Measurements from ENCODE around the gene F2R. TPM values are rescaled to one million over a fixed set of nuclear protein-coding genes. Genes with fewer than 3 reads are reported as not detected.

Gene F2R
- total and polyA plus RNA-seq, 7 donors, result 1.1 to 3.5 (median 2.0) TPM

DNA sequence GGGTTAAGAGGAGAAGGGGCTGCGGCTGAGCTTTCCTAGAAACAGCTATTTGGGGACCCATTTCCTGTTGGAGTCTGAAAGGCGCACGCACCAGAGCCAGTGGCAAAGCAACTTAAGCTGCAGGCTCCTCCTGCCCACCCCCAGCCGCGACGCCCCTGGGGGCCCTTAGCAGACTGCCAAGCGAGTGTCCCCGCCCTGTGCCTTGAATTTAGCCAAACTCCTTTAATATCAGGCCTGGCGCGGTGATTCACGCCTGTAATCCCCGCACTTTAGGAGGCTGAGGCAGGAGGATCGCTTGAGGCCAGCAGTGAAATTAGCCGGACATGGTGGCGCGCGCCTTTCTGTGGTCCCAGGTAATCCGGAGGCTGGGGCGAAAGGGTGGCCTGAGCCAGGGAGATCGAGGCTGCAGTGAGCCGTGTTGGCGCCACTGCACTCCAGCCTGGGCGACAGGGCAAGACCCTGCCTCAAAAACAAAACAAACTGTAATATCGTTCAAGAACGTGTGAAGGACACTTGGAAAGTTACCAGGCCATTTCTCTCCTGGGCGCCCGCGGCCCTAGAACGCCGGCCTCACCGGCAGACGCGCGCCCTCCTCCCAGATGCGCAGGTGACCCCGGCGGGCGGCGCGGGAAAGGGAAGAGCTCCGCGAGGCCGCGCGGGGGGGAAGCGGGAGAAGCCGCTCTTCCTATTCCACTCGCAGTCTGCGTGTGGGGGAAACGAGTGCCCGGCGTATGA, 1.0 kb upstream of the F2R start:
- no peaks in the 10 kb centered on the region for H3K4me1 ChIP-seq
- DNase-seq (peak in 1 of 2 donors; percentile 35), ATAC-seq (no peak)
- peaks cover 0 to 48% (median 4%) of the 10 kb centered on the region in 3 donors for H3K27me3 ChIP-seq (ENCODE audit: insufficient read depth in 3 of 3, low read length in 2 of 3)
- peak overlapping the region; percentile 72 for H3K4me3 ChIP-seq
- H3K36me3 ChIP-seq (ENCODE audit: insufficient read depth in 1 of 2, low read depth in 1 of 2), result no peaks in the 10 kb centered on the region
- WGBS, 3 donors, result 16 to 23% (median 17%) methylated on average over 50 to 52 of the region's 52 CpGs
- TF ChIP-seq, protein P1, sequence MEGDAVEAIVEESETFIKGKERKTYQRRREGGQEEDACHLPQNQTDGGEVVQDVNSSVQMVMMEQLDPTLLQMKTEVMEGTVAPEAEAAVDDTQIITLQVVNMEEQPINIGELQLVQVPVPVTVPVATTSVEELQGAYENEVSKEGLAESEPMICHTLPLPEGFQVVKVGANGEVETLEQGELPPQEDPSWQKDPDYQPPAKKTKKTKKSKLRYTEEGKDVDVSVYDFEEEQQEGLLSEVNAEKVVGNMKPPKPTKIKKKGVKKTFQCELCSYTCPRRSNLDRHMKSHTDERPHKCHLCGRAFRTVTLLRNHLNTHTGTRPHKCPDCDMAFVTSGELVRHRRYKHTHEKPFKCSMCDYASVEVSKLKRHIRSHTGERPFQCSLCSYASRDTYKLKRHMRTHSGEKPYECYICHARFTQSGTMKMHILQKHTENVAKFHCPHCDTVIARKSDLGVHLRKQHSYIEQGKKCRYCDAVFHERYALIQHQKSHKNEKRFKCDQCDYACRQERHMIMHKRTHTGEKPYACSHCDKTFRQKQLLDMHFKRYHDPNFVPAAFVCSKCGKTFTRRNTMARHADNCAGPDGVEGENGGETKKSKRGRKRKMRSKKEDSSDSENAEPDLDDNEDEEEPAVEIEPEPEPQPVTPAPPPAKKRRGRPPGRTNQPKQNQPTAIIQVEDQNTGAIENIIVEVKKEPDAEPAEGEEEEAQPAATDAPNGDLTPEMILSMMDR (IDR thresholded peaks at IDR 0.05), result no peak
- H3K27ac ChIP-seq, result no peak overlapping the region
- no peaks in the 10 kb centered on the region for H3K9me3 ChIP-seq
- intact Hi-C loops (cut with DNase I), result no loop called here

DNA sequence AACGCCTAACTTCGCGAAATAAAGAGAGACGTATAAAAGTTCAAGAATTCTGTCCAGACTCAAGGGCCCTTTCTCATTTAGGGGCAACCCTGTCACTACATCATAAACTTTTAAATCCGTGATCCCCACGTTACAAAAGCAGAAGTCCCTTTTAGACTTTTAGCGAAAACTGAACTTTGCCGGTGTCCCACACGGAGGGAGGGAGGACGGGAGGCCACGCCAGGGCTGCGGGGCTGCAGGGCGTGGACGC, 515 bp upstream of the F2R start:
- no peaks in the 10 kb centered on the region for H3K4me1 ChIP-seq
- DNase-seq, result no peak
- H3K27ac ChIP-seq, result peak overlapping the region; percentile 16
- TF ChIP-seq, protein P1 (IDR thresholded peaks at IDR 0.05), result no peak
- no peaks in the 10 kb centered on the region for H3K36me3 ChIP-seq (ENCODE audit: insufficient read depth in 1 of 2, low read depth in 1 of 2)
- no peak for ATAC-seq
- WGBS, 3 donors, result 0 to 1% (median 1%) methylated on average over 14 of the region's 14 CpGs
- H3K27me3 ChIP-seq (ENCODE audit: insufficient read depth in 3 of 3, low read length in 2 of 3), result peaks cover 0 to 48% (median 4%) of the 10 kb centered on the region in 3 donors
- intact Hi-C loops (cut with DNase I), result no loop called here
- no peaks in the 10 kb centered on the region for H3K9me3 ChIP-seq
- H3K4me3 ChIP-seq, result peak overlapping the region; percentile 72

DNA sequence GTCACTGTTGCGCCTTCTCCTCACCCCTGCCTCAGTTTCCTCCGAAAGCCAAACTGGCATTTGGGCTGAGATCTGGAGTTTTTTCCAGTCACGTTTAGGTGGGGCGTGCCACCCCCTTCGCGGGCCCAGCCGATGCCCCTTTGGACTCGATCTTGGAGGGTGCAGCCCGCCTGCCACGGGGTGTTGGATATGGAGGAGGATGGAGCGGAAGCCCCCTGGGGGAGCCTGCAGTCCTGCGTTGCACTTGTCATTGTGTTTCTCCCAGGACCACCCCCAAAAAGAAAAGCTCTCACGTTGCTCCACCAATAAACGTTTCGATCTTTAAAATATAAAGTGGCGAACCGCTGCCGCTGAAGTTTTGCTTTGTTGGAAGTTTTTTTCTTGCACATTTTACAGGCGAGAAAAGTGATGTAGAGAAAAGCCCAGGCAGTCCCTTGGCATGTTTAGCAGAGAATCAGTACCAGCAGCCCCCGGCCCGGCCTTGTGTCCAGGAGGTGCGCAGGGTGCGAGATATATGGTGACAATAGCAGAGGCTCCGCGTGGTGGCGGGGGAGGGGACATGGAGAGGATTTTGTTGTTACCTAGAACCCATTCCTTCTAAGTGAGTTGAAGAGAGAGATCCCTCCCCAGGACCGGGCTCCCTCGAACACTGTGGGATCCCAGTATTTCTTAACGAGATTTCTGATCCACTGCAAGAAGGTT, 681 bp downstream of the F2R start:
- no peaks in the 10 kb centered on the region for H3K9me3 ChIP-seq
- no peak overlapping the region for H3K27ac ChIP-seq
- ATAC-seq (no peak), DNase-seq (no peak)
- no peaks in the 10 kb centered on the region for H3K36me3 ChIP-seq (ENCODE audit: insufficient read depth in 1 of 2, low read depth in 1 of 2)
- peak overlapping the region; percentile 72 for H3K4me3 ChIP-seq
- H3K4me1 ChIP-seq, result no peaks in the 10 kb centered on the region
- WGBS, 3 donors, result 5 to 7% (median 6%) methylated on average over 29 of the region's 29 CpGs
- TF ChIP-seq, protein P1 (IDR thresholded peaks at IDR 0.05), result no peak
- intact Hi-C loops (cut with DNase I), result no loop called here
- peaks cover 0 to 48% (median 4%) of the 10 kb centered on the region in 3 donors for H3K27me3 ChIP-seq (ENCODE audit: insufficient read depth in 3 of 3, low read length in 2 of 3)

DNA sequence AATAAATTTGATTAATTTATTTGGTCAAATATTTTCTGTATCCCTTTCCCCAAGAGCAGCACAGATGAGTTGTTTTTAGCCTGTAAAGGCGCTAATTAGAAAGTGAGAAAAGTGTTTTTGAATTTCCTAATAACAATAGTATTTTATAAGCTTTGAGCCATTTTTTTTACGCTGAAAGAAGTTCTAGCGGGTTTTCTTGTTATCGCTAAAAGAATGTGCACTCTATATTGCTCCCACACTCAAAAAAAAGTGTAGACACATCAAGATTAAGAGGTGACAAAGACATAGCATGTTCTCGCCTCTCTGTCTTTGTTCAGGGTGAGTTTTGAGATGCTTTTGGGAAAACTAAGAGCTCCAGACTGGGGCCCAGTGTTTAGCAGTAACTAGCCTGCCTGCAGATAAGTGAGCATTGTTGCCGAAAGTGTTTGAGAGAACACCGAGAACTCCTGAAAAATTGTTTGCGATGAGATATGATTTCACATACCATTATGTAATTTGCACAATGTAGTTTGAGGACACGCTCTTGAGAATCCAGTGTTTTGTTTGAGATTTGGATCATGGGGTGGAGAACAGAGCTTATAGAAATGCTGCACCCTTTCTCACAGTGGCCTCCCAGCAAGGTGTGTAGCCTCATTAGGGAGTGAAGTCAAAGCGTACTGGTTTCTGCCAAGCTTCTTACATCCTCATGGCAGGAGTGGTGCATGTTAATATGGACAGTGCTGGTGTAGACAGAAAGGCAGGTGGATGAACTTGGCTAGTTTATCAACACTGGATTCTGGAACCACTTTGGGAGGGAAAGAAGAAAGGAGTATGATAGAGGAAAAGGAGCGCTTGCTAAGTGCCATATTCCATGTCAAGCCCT, 1.5 kb downstream of the F2R start:
- Histone ChIP-seq H3K9me3 (no peaks in the 10 kb centered on the region), H3K4me1 (no peaks in the 10 kb centered on the region), H3K36me3 (ENCODE audit: insufficient read depth in 1 of 2, low read depth in 1 of 2) (no peaks in the 10 kb centered on the region), H3K27me3 (ENCODE audit: insufficient read depth in 3 of 3, low read length in 2 of 3) (peaks cover 0 to 48% (median 4%) of the 10 kb centered on the region in 3 donors), H3K4me3 (peak overlapping the region; percentile 72), H3K27ac (no peak overlapping the region)
- 70 to 84% (median 83%) methylated on average over 11 of the region's 11 CpGs for WGBS, 3 donors
- no peak for ATAC-seq
- intact Hi-C loops (cut with DNase I), result no loop called here
- TF ChIP-seq, protein P1 (IDR thresholded peaks at IDR 0.05), result no peak
- no peak for DNase-seq

Data from psoas muscle (tissue), 8 donors.